22Rv1 (cell line): Measurements from ENCODE around the gene MYO7B.

Experiments
- ZFX ChIP-seq: fragments of 450-650 bp; IDR thresholded peaks from 2 replicates; pipeline ENCODE4 v1.6.1; 2017; ENCODE audit warnings: antibody characterized with exemption, borderline replicate concordance
- TF ChIP-seq, protein P1 (sequence below): fragments of 450-650 bp; IDR thresholded peaks from 2 replicates; pipeline ENCODE4 v1.5.1; 2017; ENCODE audit warnings: mild to moderate bottlenecking

DNA sequence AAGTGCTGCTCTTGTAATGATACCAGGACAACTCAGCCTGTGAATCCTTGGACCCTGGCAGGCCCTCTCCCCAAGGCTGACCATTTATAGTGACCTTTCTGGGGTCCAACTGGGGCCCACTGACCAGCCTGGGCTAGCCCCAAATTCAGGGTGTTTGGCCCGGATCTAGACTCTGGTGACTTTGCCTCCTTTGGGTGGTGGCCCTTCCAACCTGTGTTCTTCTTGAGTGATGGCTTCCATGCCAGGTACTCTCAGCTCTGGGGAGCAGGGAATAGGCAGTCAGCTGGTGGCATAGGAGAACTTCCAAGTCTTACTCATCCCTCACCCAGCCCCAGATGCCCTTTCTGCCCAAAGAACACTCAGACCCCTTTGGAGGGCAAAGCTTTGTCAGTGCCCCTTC is 10.3 kb downstream of the MYO7B start:
- TF ChIP-seq, protein P1, sequence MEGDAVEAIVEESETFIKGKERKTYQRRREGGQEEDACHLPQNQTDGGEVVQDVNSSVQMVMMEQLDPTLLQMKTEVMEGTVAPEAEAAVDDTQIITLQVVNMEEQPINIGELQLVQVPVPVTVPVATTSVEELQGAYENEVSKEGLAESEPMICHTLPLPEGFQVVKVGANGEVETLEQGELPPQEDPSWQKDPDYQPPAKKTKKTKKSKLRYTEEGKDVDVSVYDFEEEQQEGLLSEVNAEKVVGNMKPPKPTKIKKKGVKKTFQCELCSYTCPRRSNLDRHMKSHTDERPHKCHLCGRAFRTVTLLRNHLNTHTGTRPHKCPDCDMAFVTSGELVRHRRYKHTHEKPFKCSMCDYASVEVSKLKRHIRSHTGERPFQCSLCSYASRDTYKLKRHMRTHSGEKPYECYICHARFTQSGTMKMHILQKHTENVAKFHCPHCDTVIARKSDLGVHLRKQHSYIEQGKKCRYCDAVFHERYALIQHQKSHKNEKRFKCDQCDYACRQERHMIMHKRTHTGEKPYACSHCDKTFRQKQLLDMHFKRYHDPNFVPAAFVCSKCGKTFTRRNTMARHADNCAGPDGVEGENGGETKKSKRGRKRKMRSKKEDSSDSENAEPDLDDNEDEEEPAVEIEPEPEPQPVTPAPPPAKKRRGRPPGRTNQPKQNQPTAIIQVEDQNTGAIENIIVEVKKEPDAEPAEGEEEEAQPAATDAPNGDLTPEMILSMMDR, result no peak
- no peak for TF ChIP-seq ZFX
